ENCODE measurements around the gene FTO. TPM values are rescaled to one million over a fixed set of nuclear protein-coding genes. Genes with fewer than 3 reads are reported as not detected.

FTO gene
- total and polyA plus RNA-seq, 12 donors, result 17.8 to 310 (median 156) TPM

GRCh38 chr16:53839150-53839549, 135.2 kb downstream of the FTO start:
- Histone ChIP-seq H3K27ac (no peak overlapping the region), H3K27me3 (no peaks in the 10 kb centered on the region), H3K9me3 (replicated peaks in 1 of 3) (no peaks in the 10 kb centered on the region), H3K4me3 (no peak overlapping the region), H3K4me1 (replicated peaks in 1 of 2) (no peaks in the 10 kb centered on the region), H3K36me3 (replicated peaks in 1 of 2) (no peaks in the 10 kb centered on the region)
- intact Hi-C loops (cut with DNase I), result no loop called here
- no peak for TF ChIP-seq CTCF (IDR thresholded peaks at IDR 0.05)
- TF ChIP-seq POLR2A (IDR thresholded peaks at IDR 0.05), result no peak
- DNase-seq, result no peak
- 89 to 97% (median 96%) methylated on average over 2 of the region's 2 CpGs for WGBS, 4 donors

GRCh38 chr16:53840456-53840855, 136.5 kb downstream of the FTO start:
- no peak for DNase-seq
- H3K36me3 ChIP-seq (replicated peaks in 1 of 2), result no peaks in the 10 kb centered on the region
- H3K9me3 ChIP-seq (replicated peaks in 1 of 3), result no peaks in the 10 kb centered on the region
- TF ChIP-seq POLR2A (IDR thresholded peaks at IDR 0.05), result no peak
- TF ChIP-seq CTCF (IDR thresholded peaks at IDR 0.05), result no peak
- intact Hi-C loops (cut with DNase I), result no loop called here
- H3K27ac ChIP-seq, result no peak overlapping the region
- no peak overlapping the region for H3K4me3 ChIP-seq
- no peaks in the 10 kb centered on the region for H3K4me1 ChIP-seq (replicated peaks in 1 of 2)
- WGBS, 4 donors, result 42 to 71% (median 69%) methylated on average over 4 of the region's 4 CpGs
- no peaks in the 10 kb centered on the region for H3K27me3 ChIP-seq

GRCh38 chr16:53841884-53842283, 137.9 kb downstream of the FTO start:
- intact Hi-C loops (cut with DNase I), result no loop called here
- Histone ChIP-seq H3K4me1 (replicated peaks in 1 of 2) (no peaks in the 10 kb centered on the region), H3K36me3 (replicated peaks in 1 of 2) (no peaks in the 10 kb centered on the region), H3K4me3 (no peak overlapping the region), H3K27me3 (no peaks in the 10 kb centered on the region), H3K27ac (no peak overlapping the region), H3K9me3 (replicated peaks in 1 of 3) (no peaks in the 10 kb centered on the region)
- no peak for DNase-seq
- WGBS, 4 donors, result 64 to 74% (median 70%) methylated on average over 2 of the region's 2 CpGs
- TF ChIP-seq CTCF (IDR thresholded peaks at IDR 0.05) (no peak), POLR2A (IDR thresholded peaks at IDR 0.05) (no peak)

GRCh38 chr16:53843084-53843483, 139.1 kb downstream of the FTO start:
- no peak for DNase-seq
- Histone ChIP-seq H3K36me3 (replicated peaks in 1 of 2) (no peaks in the 10 kb centered on the region), H3K27ac (no peak overlapping the region), H3K4me3 (no peak overlapping the region), H3K9me3 (replicated peaks in 1 of 3) (no peaks in the 10 kb centered on the region), H3K4me1 (replicated peaks in 1 of 2) (no peaks in the 10 kb centered on the region), H3K27me3 (no peaks in the 10 kb centered on the region)
- TF ChIP-seq POLR2A (IDR thresholded peaks at IDR 0.05) (no peak), CTCF (IDR thresholded peaks at IDR 0.05) (no peak)
- whole genome bisulfite sequencing, 4 donors, result 86 to 94% (median 93%) methylated on average over 1 of the region's 1 CpG
- intact Hi-C loops (cut with DNase I), result no loop called here

Data from adrenal gland (tissue), 12 donors.